Bronchial smooth muscle cell (primary cell): ENCODE data around the gene RAVER1. TPM values are rescaled to one million over a fixed set of nuclear protein-coding genes. Genes with fewer than 3 reads are reported as not detected.

Experiments
- total RNA-seq: library from RNA; depleted of rRNA; stranded (reverse); fragments of >200 nt; gene quantifications from 2 replicates; pipeline ENCODE4 v1.2.1, GENCODE V29; 2014

The RAVER1 gene
- total RNA-seq, result 4.1 and 5.2 TPM in 2 replicates

DNA sequence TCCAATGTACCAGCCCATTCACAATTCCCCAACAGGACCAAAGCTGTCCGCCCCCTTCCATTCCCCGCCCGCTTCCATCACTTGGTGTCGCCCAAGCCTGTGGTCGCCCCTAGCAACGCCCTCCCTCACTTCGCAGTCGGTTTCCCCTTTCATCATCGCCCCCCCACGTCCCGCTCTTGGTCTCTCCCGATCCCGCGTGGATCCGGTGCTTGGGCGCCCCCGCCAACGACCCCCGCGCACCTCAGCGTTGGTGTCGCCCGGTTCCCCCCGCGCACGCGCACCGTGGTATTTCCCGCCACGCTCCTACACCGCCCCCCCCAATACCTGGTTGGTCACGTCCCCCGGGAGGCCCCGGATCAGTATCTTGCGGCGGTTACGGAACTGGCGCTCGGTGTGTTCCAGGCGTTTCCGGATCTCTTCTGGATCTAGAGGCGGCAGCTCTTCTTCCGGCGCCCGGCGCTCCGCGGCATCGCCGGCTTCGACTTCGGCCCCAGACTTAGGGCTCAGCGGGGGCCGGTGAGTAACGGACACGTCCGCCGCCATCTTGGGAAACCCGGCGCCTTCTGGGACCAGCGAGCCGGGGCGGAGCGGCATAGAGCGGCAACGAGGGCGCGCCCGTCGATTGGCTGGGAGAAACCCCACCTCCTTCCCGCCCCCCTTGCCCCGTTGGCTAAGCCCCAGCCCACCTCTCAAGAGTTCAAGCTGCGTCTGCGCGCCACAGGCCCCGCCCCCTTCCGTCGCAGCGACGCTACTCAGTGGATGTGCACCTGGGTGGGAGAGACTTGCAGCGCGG lies at the start of gene RAVER1:
Gene RAVER1 (minus strand): TSS at position 565 of the 793 bp plus-strand sequence. CDS start 22 bp downstream, at position 543.

GRCh38 chr19:10380313-10381102 lies 47.2 kb upstream of the RAVER1 start, which contains the start of gene TYK2:
Gene TYK2, minus strand, starts transcription at chr19:10380572. Its CDS starts 2,166 bp downstream, at chr19:10378406.

DNA sequence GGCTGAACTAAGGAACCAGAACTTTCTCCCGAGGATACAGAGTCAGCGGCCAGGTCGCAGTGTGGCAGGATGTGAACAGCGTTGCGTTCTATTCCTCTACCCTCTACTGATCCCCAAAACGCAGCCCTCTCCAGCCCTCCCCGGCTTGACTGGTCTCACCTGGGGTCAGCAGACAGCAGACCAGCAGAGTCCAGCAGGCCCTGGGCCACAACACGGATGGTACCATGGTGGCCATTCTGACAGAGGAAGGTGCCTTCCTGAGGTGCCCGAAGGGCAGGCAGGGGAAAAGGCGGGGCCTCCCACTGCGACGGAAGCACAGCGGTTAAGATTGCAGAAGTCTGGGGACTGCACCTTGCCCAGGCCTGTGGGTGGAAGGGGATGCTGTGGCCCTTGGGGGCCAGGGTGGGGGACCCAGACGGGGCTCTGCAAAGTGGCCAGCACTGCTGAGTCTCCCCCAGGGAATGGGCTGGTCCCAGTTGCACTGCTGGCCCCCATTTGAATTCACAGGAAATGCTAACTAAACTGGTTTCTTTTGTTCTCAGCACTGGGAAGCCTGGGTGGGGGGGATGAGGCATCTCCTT lies 6.1 kb upstream of the RAVER1 start, which contains the start of gene ICAM3:
Gene ICAM3 (minus strand): TSS at position 245 of the 581 bp plus-strand sequence. CDS start 10 bp downstream, at position 235.

GRCh38 chr19:10315335-10316214 lies 17.8 kb downstream of the RAVER1 start, which contains the start of gene FDX2:
Gene FDX2, minus strand, starts transcription at chr19:10316015. Its CDS starts 19 bp downstream, at chr19:10315996.

DNA sequence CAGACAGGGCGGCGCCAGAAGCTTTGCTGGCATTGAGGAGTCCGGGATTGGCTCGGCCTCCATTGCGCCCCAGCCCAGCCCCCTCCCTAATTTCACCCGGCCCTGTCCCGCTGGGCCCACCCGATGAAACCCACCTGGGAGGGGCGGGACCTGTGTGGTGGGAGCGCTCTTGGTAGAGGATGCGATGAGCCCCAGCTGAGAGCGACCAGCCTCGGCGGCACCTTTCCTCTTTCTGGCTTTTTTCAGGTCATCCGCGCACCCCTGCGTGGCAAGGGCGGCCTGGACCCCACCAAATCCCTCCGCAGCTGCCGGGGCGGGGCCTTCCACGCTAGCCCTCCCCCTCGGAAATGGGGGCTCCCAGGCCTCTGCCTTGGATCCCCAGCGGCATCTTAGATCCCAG lies 23.9 kb downstream of the RAVER1 start, which contains the start of gene ZGLP1:
Gene ZGLP1 (minus strand): TSS at position 393 of the 400 bp plus-strand sequence.

GRCh38 chr19:10289836-10290356 lies 43.4 kb downstream of the RAVER1 start, which contains the start of gene ICAM5:
Gene ICAM5, plus strand, starts transcription at chr19:10289952. Its CDS starts 92 bp downstream, at chr19:10290044.

GRCh38 chr19:10286803-10287737 lies 46.3 kb downstream of the RAVER1 start, which contains the start of gene ICAM4:
Gene ICAM4, plus strand, starts transcription at chr19:10286955. Its CDS starts 58 bp downstream, at chr19:10287013.

DNA sequence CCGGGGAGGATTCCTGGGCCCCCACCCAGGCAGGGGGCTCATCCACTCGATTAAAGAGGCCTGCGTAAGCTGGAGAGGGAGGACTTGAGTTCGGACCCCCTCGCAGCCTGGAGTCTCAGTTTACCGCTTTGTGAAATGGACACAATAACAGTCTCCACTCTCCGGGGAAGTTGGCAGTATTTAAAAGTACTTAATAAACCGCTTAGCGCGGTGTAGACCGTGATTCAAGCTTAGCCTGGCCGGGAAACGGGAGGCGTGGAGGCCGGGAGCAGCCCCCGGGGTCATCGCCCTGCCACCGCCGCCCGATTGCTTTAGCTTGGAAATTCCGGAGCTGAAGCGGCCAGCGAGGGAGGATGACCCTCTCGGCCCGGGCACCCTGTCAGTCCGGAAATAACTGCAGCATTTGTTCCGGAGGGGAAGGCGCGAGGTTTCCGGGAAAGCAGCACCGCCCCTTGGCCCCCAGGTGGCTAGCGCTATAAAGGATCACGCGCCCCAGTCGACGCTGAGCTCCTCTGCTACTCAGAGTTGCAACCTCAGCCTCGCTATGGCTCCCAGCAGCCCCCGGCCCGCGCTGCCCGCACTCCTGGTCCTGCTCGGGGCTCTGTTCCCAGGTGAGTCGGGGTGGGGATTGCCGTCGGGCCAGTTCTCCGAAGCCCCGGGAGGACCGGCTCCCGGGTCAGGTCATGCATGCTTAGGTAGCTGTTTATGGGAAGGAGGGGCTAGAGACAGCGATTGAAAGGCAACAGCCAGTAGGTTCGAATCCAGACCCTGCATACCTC lies 62.5 kb downstream of the RAVER1 start, which contains the start of gene ICAM1:
Gene ICAM1 (plus strand): TSS at position 505 of the 779 bp plus-strand sequence. CDS start 40 bp downstream, at position 545.

Other genes with a start within 250 kb of the RAVER1 start
- 23.0 and 26.8 TPM in 2 replicates for gene SHFL, start 247.2 kb downstream of the RAVER1 start, total RNA-seq
- gene ANGPTL6, start 230.9 kb downstream of the RAVER1 start, total RNA-seq, result 0.09 and 0.16 TPM in 2 replicates
- gene PPAN, start 227.2 kb downstream of the RAVER1 start, total RNA-seq, result 21.9 and 22.2 TPM in 2 replicates
- gene P2RY11, start 221.8 kb downstream of the RAVER1 start, total RNA-seq, result 1.9 and 3.0 TPM in 2 replicates
- 329 and 373 TPM in 2 replicates for gene EIF3G, start 213.6 kb downstream of the RAVER1 start, total RNA-seq
- 28.7 and 29.5 TPM in 2 replicates for gene DNMT1, start 138.6 kb downstream of the RAVER1 start, total RNA-seq
- gene S1PR2, start 102.2 kb downstream of the RAVER1 start, total RNA-seq, result 24.4 and 56.8 TPM in 2 replicates
- 12.0 and 14.7 TPM in 2 replicates for gene MRPL4, start 81.3 kb downstream of the RAVER1 start, total RNA-seq
- 3.8 and 5.9 TPM in 2 replicates for gene ICAM1, start 62.4 kb downstream of the RAVER1 start, total RNA-seq
- 2.7 and 5.7 TPM in 2 replicates for gene ICAM4, start 46.6 kb downstream of the RAVER1 start, total RNA-seq
- 0.69 and 1.4 TPM in 2 replicates for gene ICAM5, start 43.6 kb downstream of the RAVER1 start, total RNA-seq
- gene ZGLP1, start 23.7 kb downstream of the RAVER1 start, total RNA-seq, result 0.16 and 0.17 TPM in 2 replicates
- gene FDX2, start 17.5 kb downstream of the RAVER1 start, total RNA-seq, result 14.2 and 20.3 TPM in 2 replicates
- gene ICAM3, start 6.1 kb upstream of the RAVER1 start, total RNA-seq, result 9.8 and 12.0 TPM in 2 replicates
- 54.4 and 69.6 TPM in 2 replicates for gene TYK2, start 47.0 kb upstream of the RAVER1 start, total RNA-seq
- 209 and 212 TPM in 2 replicates for gene CDC37, start 70.0 kb upstream of the RAVER1 start, total RNA-seq
- gene PDE4A, start 87.0 kb upstream of the RAVER1 start, total RNA-seq, result 2.4 and 5.3 TPM in 2 replicates
- gene KEAP1, start 169.8 kb upstream of the RAVER1 start, total RNA-seq, result 99.0 and 146 TPM in 2 replicates
- under 0.01 and 0.16 TPM in 2 replicates for gene S1PR5, start 183.9 kb upstream of the RAVER1 start, total RNA-seq
- gene ATG4D, start 210.4 kb upstream of the RAVER1 start, total RNA-seq, result 6.1 and 6.9 TPM in 2 replicates
- gene KRI1, start 232.5 kb upstream of the RAVER1 start, total RNA-seq, result 6.9 and 7.7 TPM in 2 replicates
- gene CDKN2D, start 235.4 kb upstream of the RAVER1 start, total RNA-seq, result 4.3 and 7.7 TPM in 2 replicates